Right lung (tissue), 5 donors: Measurements from ENCODE around the gene PANX3. TPM values are rescaled to one million over a fixed set of nuclear protein-coding genes. Genes with fewer than 3 reads are reported as not detected.
A peak's percentile ranks its signal among the peaks of the same experiment; 100 is the strongest.

Experiments
- DNase-seq, 2 donors: peaks; one replicate each; pipeline ENCODE4 v3.0.0-alpha.2; 2013
- polyA plus RNA-seq, 5 donors: library from polyadenylated mRNA; unstranded; fragments of 120-200 nt; gene quantifications; one replicate each; pipeline versions ENCODE4 v1.2.1 to v1.2.3, GENCODE V29; 2013; ENCODE audit warnings: inconsistent platforms in 1 of 5, low replicate concordance in 1 of 5; ENCODE audit not compliant: insufficient read length in 5 of 5, insufficient read depth in 1 of 5

Gene PANX3
- polyA plus RNA-seq, 5 donors, result 0.08 TPM; not detected in 4

DNA sequence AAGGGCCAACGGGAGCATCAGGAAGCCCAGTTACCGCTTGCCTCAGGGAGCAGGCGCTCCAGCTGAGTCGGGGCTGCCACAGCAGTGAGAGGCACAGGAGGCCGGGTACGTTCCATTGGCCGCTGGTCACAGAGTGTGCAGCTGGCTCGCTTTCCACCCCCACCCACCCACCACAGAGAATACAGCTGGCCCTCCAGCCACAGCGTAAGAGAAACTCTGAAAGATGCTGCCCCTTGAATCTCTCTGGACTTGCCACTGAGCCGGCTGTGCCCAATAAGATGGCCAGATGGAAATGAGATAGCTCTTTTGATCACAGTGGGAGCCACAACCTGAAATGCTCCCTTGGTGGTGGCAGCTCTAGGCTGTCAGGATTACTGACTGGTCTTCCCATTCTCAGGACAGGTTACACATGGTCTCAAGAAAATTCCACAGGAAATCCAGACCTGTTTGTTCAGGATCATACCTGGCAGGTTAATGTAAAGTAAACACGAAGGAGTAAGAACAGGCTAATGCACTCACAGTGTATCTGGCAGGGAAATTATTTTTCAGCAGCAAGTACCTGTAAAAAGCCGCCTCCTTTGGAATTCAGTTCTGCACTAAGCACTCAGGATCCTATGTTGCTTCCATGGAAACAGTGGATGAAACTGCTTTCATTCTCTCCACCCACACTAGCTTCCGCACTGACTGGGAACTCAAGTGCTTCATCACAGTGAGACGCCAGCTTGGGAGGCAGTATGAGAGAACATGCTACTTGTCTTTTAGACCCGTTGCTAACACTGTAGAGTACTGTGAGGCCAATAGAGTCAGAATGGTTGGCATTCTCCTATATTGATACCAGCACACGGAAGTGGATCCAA lies 45.8 kb downstream of the PANX3 start:
- peak in 1 of 2 donors; percentile 11 for DNase-seq

DNA sequence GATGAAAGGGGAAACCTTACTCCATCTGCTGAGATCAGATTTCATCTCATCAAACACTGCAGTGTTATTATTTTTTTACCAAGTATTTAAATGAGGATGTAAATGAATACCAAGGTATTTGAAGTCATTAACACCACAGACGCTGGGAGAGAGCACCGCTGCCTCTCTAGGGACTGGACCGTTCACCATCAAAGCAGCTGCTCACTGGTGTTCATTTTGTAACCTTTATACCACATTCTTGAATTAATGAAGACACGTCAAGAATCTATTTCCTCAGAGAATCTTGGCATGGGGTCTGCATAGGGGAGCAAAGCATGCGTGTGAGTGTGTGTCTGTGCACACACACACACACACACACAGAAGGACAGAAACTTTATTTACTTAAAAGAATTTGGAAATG lies 46.7 kb downstream of the PANX3 start:
- DNase-seq, result no peak

DNA sequence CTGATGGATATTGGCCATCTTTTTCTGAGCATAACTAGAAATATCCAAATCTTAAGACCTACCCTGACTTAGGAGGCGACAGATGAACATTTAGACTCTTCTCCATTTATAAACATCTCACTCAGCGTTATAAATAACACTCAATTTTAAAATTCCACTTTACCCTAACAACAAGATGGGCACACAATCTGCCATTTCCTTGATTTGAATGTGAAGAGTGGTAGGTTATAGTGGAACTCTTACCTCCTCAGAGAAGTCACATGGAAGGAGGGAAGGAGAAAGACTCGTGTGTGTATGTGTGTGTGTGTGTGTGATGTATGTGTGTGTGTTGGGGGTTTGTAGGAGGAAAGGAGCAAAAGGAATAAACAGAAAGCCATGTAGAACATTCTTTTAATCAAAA lies 47.3 kb downstream of the PANX3 start:
- DNase-seq, result no peak

DNA sequence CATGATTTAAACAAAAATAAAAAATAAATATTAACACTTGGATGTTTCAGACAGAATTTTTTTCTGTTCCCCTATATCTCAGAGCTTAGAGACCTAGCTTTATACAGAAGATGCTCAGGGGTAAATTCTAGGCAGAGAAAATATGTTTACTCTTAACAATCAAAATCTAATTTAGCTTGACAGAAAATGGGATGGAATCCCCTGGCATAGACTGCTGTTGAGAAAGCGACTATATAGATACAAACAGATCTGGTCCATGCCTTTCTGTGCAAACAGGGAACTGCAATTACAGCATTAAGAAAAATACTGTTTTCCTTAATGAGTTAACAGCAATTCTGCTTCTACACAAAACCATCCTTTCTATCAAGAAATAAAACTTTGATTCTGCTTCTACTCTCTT lies 47.8 kb downstream of the PANX3 start:
- no peak for DNase-seq

DNA sequence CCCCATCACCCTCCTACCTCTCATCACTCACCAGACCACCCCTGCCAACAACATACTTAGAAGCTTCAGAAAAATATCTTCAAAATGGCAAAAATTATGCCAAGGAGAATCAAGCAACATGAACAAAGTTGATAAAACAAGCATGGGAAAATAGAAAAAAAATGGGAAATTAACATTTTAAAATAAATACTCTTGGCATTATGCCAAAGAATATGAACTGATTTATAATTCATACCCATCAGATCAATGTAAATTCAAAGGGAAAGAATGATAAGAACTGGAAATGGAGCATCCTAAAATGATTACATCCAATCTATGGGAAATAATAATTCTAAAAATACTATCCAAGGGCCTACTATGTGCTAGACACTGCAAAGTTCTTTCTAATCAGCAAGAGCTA lies 50.3 kb downstream of the PANX3 start:
- no peak for DNase-seq

DNA sequence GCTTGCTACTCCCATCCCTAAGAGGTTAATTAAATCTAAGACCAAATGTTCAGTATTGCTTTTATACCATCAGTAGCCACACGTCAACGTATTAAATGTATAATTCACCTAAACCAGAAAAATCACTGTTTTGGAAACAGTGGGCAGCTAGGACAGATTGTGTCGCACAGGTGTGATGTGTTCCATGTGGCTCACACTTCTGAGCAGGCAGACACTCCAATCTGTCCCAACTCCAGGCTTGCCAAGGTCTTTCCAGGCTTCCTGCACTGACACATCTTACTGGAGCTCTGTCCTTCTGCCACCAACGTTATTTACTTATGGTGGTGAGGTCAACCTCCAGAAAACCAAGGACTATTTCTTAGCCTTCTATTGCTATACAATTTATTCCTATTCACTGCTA lies 50.9 kb downstream of the PANX3 start:
- DNase-seq, result no peak

DNA sequence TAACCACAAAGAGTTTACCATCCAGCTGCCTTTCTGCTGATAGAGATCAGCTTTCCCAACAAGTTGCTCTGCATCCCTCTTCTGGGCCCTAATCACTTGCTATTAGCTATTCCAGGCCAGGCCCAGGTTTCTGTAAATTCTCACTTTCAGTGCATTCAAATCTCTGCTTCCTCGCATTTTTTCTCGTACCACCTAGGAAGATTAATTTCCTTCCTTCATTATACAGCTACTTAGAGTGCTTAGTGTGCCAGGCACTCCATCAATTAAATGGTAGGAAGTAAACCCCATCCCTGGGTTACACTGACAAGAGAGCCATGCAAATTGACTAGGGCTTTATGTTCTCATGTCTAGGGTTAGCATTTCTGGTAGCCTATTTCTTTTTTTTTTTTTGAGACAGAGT lies 52.6 kb downstream of the PANX3 start:
- DNase-seq, result no peak

DNA sequence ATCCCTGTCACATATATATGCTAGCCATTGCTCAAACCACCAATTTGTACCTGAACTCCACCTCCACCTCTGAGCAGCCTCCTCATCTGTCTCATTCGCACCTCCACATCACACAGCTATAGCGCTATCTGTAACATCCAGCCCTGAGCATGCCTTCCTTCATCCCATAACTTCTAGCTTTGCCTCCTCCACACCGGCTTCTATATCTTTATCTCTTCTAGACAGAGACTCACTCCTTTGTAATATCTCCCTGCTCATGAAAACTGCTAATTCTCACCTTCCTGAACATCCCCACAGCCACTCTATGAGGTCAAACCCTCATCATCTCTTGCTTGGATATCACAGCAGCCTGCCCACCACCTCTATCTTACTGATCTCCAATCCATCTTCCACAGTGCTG lies 56.4 kb downstream of the PANX3 start:
- DNase-seq, result no peak

DNA sequence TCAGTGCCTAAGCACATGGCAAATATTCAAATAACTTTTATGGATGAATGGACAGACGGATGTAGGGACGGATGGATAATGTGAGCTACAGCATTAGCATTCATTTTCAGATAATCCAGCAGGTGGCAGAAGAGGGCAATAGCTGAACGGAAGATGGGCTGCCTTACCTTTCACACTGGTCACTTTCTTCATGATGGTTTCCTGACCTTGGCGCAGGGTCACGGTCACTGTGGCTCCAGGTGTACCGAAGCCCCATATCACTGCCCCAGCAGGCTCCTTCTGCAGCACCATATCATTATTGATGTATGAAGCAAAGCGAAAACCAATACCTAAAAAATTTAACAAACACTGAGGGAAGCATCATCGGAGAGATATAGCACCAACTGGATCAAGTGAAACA lies 58.0 kb downstream of the PANX3 start:
- DNase-seq, result peak in 1 of 2 donors; percentile 55

Other genes starting within 250 kb of the PANX3 start
- not detected for gene OR8B2, start 226.9 kb upstream of the PANX3 start, polyA plus RNA-seq
- not detected for gene OR8B3, start 212.4 kb upstream of the PANX3 start, polyA plus RNA-seq
- gene OR8B4, start 186.6 kb upstream of the PANX3 start, polyA plus RNA-seq, result not detected
- gene OR8B8, start 165.7 kb upstream of the PANX3 start, polyA plus RNA-seq, result not detected
- gene OR8B12, start 67.8 kb upstream of the PANX3 start, polyA plus RNA-seq, result not detected
- under 1 TPM in 3 of 5 donors, not detected in 2; 0.03 to 0.06 (median 0.04) TPM for gene OR8A1, start 41.4 kb upstream of the PANX3 start, polyA plus RNA-seq
- gene TBRG1, start 11.4 kb downstream of the PANX3 start, polyA plus RNA-seq, result 10 to 100 TPM; 34.8 to 38.9 (median 38.3) TPM
- 10 to 100 TPM; 13.8 to 17.5 (median 14.7) TPM for gene SIAE, start 62.3 kb downstream of the PANX3 start, polyA plus RNA-seq
- 10 to 100 TPM; 12.3 to 19.1 (median 15.6) TPM for gene SPA17, start 62.5 kb downstream of the PANX3 start, polyA plus RNA-seq
- 10 to 100 TPM; 15.8 to 30.2 (median 21.5) TPM for gene NRGN, start 128.5 kb downstream of the PANX3 start, polyA plus RNA-seq
- 10 to 100 TPM; 22.5 to 32.9 (median 28.8) TPM for gene VSIG2, start 140.8 kb downstream of the PANX3 start, polyA plus RNA-seq
- gene ESAM, start 150.9 kb downstream of the PANX3 start, polyA plus RNA-seq, result 100 to 1,000 TPM in 4 of 5 donors, 10 to 100 TPM in 1; 98.1 to 144 (median 116) TPM
- gene MSANTD2, start 189.0 kb downstream of the PANX3 start, polyA plus RNA-seq, result 10 to 100 TPM; 36.6 to 45.9 (median 40.7) TPM